IPS-NIHi11 (cell line): Measurements from ENCODE around the gene EEFSEC.

Source experiments
- DNase-seq: peaks from one replicate; pipeline ENCODE4 v3.0.0; 2012; ENCODE audit warnings: mixed read lengths, low spot score

The EEFSEC gene

GRCh38 chr3:128336337-128337156, 183.3 kb downstream of the EEFSEC start:
- no peak for DNase-seq

- DNase-seq = no peak
Measured at GRCh38 chr3:128337305-128337704, 184.0 kb downstream of the EEFSEC start.

GRCh38 chr3:128338536-128339330, 185.5 kb downstream of the EEFSEC start:
- no peak for DNase-seq

GRCh38 chr3:128339491-128340012, 186.3 kb downstream of the EEFSEC start:
- no peak for DNase-seq

- no peak for DNase-seq
Measured at GRCh38 chr3:128340198-128340903, 187.1 kb downstream of the EEFSEC start.

- DNase-seq = no peak
Measured at GRCh38 chr3:128340904-128341555, 187.7 kb downstream of the EEFSEC start.

GRCh38 chr3:128341659-128342395, 188.5 kb downstream of the EEFSEC start:
- DNase-seq = no peak

- no peak for DNase-seq
Measured at GRCh38 chr3:128342701-128343180, 189.5 kb downstream of the EEFSEC start.

GRCh38 chr3:128343287-128344051, 190.2 kb downstream of the EEFSEC start:
- DNase-seq = peak; percentile 50

GRCh38 chr3:128344052-128344735, 190.9 kb downstream of the EEFSEC start:
- DNase-seq = no peak

- no peak for DNase-seq
Measured at GRCh38 chr3:128345196-128345595, 191.9 kb downstream of the EEFSEC start.

- DNase-seq = no peak
Measured at GRCh38 chr3:128346562-128346961, 193.3 kb downstream of the EEFSEC start.

GRCh38 chr3:128347282-128347681, 194.0 kb downstream of the EEFSEC start:
- no peak for DNase-seq

- DNase-seq = no peak
Measured at GRCh38 chr3:128348075-128348474, 194.8 kb downstream of the EEFSEC start.

- DNase-seq = peak; percentile 38
Measured at GRCh38 chr3:128348805-128349531, 195.7 kb downstream of the EEFSEC start.

- no peak for DNase-seq
Measured at GRCh38 chr3:128349963-128350599, 196.8 kb downstream of the EEFSEC start.

GRCh38 chr3:128351546-128351945, 198.3 kb downstream of the EEFSEC start:
- no peak for DNase-seq

- DNase-seq = no peak
Measured at GRCh38 chr3:128352326-128352725, 199.0 kb downstream of the EEFSEC start.
